ENCODE data around the gene AMBP. TPM values are rescaled to one million over a fixed set of nuclear protein-coding genes. Genes with fewer than 3 reads are reported as not detected.
"Not testable (repeated sequence)": the region's sequence is repeated elsewhere in the genome, so short reads cannot be mapped to it uniquely, and the experiment has no call there.

AMBP gene
- total and polyA plus RNA-seq, 2 of the 13 experiments (the other 11 are each of a cell fraction or from before 2014, with no cell fraction given), result 1,510 to 2,580 TPM

DNA sequence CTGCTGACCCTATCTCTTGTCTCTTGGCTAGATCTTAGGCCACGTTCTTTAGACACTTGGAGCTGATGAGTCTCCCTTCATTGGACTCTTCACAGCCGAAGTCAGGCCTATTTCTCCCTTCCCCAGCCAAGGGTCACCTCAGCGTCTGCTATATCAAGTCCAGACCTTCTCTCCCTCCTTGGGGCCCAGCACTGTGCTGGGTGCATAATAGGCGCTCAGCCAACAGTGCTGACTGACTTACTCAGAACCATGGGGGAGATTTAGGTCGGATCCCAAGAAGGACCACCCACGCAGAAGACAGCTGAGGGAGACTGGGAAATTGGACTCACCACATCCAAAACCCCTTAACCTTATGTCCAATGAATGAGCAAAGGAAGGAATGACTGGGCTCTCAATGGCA, 5.6 kb upstream of the AMBP start (continued):
- TF ChIP-seq ZNF484 (CRISPR knock-in tag; IDR thresholded peaks at IDR 0.05; ENCODE audit: borderline replicate concordance, low read depth) (no peak), PHF5A (CRISPR knock-in tag; IDR thresholded peaks at IDR 0.05; ENCODE audit: low read depth, unreplicated experiment) (no peak), STAG1 (CRISPR knock-in tag; IDR thresholded peaks at IDR 0.05) (no peak), GMEB2 (CRISPR knock-in tag; IDR thresholded peaks at IDR 0.05; ENCODE audit: low read depth) (no peak), ERF (CRISPR knock-in tag; IDR thresholded peaks at IDR 0.05) (no peak)
- TF ChIP-seq, protein P1, sequence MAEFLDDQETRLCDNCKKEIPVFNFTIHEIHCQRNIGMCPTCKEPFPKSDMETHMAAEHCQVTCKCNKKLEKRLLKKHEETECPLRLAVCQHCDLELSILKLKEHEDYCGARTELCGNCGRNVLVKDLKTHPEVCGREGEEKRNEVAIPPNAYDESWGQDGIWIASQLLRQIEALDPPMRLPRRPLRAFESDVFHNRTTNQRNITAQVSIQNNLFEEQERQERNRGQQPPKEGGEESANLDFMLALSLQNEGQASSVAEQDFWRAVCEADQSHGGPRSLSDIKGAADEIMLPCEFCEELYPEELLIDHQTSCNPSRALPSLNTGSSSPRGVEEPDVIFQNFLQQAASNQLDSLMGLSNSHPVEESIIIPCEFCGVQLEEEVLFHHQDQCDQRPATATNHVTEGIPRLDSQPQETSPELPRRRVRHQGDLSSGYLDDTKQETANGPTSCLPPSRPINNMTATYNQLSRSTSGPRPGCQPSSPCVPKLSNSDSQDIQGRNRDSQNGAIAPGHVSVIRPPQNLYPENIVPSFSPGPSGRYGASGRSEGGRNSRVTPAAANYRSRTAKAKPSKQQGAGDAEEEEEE (CRISPR knock-in tag; IDR thresholded peaks at IDR 0.05; ENCODE audit: borderline replicate concordance), result no peak

DNA sequence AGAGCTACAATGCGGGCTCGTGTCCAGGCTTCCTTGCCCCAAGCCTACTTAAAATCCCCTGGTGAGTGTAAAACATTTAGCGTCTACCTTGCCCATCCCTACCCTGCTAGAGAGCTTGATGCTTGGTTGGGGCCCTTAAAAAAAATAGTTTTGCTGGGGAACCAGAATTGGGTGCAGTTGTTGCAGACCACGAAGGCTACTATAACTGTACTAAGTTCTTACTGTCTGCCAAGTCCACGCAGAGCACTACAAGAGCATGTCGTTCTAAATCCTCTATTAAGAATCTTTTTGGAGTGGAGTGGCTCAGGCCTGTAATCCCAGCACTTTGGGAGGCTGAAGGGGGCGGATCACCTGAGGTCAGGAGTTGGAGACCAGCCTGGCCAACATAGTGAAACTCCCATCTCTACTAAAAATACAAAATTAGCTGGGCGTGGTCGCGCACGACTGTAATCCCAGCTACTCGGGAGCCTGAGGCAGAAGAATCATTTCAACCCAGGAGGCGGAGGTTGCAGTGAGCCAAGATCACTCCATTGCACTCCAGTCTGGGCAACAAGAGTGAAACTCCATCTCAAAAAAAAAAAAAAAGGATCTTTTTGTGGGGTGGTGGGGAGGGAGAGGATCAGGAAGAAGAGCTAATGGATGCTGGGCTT, 4.8 kb upstream of the AMBP start:
- ATAC-seq; H4K20me1 ChIP-seq (ENCODE audit: insufficient read depth, low read length); in situ Hi-C loops (cut with HindIII; ENCODE audit: extremely low pct_ligation_motif_present, low pct_unique_long_range_greater_than_20kb); H2AFZ ChIP-seq (ENCODE audit: low read length); H3K36me3 ChIP-seq (replicated peaks in 1 of 2; ENCODE audit: control insufficient read depth in 1 of 2, insufficient read depth in 2 of 2, low read length in 2 of 2); DNase-seq (ENCODE audit: low spot score); BruUV-seq (replicated peaks); H3K27me3 ChIP-seq (ENCODE audit: control insufficient read depth in 1 of 2, insufficient read depth in 2 of 2, low read length in 2 of 2); H3K4me3 ChIP-seq (replicated peaks in 1 of 3; ENCODE audit: insufficient read depth in 1 of 3, low read depth in 2 of 3, low read length in 3 of 3); FAIRE-seq; H3K9me3 ChIP-seq (ENCODE audit: low read length): not testable (repeated sequence)
- ChIA-PET POLR2A (interaction anchor here (0.7 to 7.4 kb wide), 32 partner anchors 8 to 246 kb away, joined by 3 to 75 read pairs (median 5); partner anchors contain the start of genes COL27A1 and KIF12), CTCF (ENCODE audit: low intra/inter-chr PET ratio, low total read pairs) (interaction anchor here (1.8 to 2.2 kb wide), 3 partner anchors 25 to 208 kb away, joined by 6 to 18 read pairs (median 14); no protein-coding TSS in a partner anchor)
- Histone ChIP-seq H3K4me1 (ENCODE audit: insufficient read depth, low read length) (peaks cover 80% of the 10 kb centered on the region), H3K9ac (ENCODE audit: insufficient read depth, low read depth, low read length) (peak overlapping the region; percentile 84; the same call in 1 of the 2 replicates), H3K79me2 (ENCODE audit: insufficient read depth, low read length) (peaks cover 12% of the 10 kb centered on the region), H3K4me2 (ENCODE audit: low read depth, low read length) (peak overlapping the region; percentile 83), H3K27ac (ENCODE audit: extremely low read length, insufficient read depth, low read length) (peak overlapping the region; percentile 98)
- WGBS (ENCODE audit: low lambda C conversion rate), result 60% methylated on average over 12 of the region's 13 CpGs
- intact Hi-C loops (cut with micrococcal nuclease; ENCODE audit: unreplicated experiment), result loop anchor here (1.0 to 5.0 kb wide), 5 partner anchors 25 to 208 kb away; partner anchors contain the start of gene COL27A1
- TF ChIP-seq, protein P2, sequence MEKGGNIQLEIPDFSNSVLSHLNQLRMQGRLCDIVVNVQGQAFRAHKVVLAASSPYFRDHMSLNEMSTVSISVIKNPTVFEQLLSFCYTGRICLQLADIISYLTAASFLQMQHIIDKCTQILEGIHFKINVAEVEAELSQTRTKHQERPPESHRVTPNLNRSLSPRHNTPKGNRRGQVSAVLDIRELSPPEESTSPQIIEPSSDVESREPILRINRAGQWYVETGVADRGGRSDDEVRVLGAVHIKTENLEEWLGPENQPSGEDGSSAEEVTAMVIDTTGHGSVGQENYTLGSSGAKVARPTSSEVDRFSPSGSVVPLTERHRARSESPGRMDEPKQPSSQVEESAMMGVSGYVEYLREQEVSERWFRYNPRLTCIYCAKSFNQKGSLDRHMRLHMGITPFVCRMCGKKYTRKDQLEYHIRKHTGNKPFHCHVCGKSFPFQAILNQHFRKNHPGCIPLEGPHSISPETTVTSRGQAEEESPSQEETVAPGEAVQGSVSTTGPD (CRISPR knock-in tag; IDR thresholded peaks at IDR 0.05), result 0 out of 2 replicates have a peak, but pooled peaks have one; percentile 7
- TF ChIP-seq ATF4 (CRISPR knock-in tag; IDR thresholded peaks at IDR 0.05), result 0 out of 4 replicates have a peak, but pooled peaks of 1 of the 2 experiments have one; percentile 36
- TF ChIP-seq SAFB2 (CRISPR knock-in tag; IDR thresholded peaks at IDR 0.05; ENCODE audit: borderline replicate concordance, low read depth), result 0 out of 2 replicates have a peak, but pooled peaks have one; percentile 43
- TF ChIP-seq, protein P3, sequence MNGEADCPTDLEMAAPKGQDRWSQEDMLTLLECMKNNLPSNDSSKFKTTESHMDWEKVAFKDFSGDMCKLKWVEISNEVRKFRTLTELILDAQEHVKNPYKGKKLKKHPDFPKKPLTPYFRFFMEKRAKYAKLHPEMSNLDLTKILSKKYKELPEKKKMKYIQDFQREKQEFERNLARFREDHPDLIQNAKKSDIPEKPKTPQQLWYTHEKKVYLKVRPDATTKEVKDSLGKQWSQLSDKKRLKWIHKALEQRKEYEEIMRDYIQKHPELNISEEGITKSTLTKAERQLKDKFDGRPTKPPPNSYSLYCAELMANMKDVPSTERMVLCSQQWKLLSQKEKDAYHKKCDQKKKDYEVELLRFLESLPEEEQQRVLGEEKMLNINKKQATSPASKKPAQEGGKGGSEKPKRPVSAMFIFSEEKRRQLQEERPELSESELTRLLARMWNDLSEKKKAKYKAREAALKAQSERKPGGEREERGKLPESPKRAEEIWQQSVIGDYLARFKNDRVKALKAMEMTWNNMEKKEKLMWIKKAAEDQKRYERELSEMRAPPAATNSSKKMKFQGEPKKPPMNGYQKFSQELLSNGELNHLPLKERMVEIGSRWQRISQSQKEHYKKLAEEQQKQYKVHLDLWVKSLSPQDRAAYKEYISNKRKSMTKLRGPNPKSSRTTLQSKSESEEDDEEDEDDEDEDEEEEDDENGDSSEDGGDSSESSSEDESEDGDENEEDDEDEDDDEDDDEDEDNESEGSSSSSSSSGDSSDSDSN (CRISPR knock-in tag; IDR thresholded peaks at IDR 0.05), result 0 out of 2 replicates have a peak, but pooled peaks have one; percentile 0
